Medulla oblongata (tissue), 1 donor: Measurements from ENCODE around the gene DNAJC8.

Experiments used
- DNase-seq: peaks from one replicate; pipeline ENCODE4 v3.0.0-alpha.2; 2015; ENCODE audit errors: extremely low spot score

DNAJC8 gene

DNA sequence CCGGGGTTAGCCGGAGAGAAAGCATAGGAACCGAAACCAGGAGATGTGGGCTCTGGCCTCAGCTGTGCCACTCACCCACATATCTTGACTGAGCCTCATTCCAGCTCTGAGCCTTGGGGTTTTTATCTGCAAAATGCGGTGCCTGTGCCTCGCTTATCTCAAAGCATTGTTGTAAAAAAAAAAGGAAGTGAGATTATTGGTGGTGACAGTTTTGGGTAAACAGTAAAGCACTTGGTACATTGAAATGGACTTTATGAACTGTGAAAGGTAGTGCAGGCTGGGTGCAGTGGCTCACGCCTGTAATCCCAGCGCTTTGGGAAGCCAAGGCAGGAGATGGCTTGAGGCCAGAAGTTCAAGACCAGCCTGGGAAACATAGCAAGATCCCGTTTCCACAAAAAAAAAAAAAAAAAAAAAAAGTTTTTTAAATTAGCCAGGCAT is 60.1 kb downstream of the DNAJC8 start:
- peak; percentile 82 for DNase-seq

- DNase-seq = no peak
Measured at GRCh38 chr1:28171246-28171645, 61.6 kb downstream of the DNAJC8 start.

DNA sequence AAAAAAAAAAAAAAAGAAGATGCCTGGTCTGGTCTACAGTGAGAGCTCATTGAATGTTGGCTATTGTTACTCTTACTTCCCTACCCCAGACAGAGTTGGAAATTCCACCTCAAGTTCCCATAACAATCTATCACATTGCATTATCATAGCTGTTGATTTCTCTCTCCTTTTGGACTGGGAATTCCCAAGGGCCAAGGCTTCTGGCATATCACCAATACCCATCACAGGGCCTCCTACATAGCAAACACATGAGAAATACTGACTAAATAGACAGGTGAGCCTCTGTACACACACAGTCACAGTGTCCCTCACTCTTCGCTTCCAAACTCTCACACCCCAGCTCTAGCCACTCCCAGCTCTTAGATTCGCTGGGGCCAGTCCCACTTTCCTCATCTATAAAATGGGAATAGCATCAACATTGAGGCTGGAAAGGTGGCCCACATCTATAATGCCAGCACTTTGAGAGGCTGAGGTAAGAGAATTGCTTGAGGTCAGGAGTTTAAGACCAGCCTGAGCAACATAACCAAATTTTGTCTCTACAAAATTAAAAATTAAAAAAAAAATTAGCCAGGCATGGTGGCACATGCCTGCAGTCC is 62.7 kb downstream of the DNAJC8 start:
- DNase-seq = no peak

GRCh38 chr1:28163496-28164161 is 69.2 kb downstream of the DNAJC8 start:
- peak; percentile 83 for DNase-seq

DNA sequence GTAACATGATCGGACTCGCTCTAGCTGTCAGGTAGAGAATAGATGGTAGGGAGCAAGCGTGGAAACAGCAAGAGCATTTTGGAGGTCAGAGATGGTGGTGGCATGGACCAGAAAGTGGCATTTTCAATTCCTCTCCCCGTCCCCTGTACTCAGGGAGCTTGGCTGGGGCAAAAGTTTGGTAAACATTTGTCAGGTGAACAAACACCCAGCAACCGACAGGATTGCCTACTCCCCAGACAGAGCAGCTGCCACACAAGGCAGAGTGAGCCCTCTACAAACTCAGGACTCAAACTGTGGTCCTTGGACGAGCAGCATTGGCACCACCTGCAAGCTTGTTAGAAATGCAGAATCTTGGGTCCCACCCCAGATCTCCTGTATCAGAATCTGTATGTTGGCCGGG is 70.7 kb downstream of the DNAJC8 start:
- DNase-seq = no peak

- peak; percentile 40 for DNase-seq
Measured at GRCh38 chr1:28161751-28162150, 71.1 kb downstream of the DNAJC8 start.

DNA sequence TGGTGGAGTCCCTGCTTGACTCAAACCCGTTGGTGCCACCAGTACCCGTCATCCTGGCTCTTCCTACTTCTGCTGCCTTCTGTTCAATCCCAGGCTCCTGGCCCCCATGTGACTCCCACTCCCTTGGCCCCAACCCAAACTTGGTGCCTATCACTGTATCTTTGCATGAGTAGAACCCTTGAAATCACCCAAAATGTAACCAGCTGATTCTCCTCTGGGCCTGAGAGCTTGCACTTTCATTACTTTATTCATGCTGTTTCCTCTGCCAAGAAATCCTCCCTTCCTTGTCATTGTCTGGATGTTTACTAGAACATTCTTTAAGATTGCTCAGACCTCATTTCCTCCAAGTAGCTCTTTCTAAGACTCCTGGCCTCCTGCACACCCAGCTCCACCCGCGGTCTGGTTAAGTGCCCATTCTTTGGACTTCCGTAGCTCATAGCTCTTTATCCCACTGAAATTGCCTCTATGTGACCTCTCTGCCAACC is 72.0 kb downstream of the DNAJC8 start:
- no peak for DNase-seq

DNA sequence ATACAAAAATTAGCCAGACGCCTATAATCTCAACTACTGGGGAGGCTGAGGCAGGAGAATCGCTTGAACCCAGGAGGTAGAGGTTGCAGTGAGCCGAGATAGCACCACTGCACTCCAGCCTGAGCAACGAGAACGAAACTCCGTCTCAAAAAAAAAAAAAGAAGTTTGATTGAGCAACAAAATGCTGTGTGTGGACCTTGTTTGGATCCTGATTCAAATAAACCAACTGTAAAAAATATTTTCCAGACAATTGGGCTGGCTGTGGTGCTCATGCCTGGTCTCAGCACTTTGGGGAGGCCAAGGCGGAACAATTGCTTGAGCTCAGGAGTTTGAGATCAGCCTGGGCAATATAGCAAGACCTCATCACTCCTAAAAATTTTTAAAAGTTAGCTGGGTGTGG is 73.1 kb downstream of the DNAJC8 start:
- DNase-seq = no peak

DNA sequence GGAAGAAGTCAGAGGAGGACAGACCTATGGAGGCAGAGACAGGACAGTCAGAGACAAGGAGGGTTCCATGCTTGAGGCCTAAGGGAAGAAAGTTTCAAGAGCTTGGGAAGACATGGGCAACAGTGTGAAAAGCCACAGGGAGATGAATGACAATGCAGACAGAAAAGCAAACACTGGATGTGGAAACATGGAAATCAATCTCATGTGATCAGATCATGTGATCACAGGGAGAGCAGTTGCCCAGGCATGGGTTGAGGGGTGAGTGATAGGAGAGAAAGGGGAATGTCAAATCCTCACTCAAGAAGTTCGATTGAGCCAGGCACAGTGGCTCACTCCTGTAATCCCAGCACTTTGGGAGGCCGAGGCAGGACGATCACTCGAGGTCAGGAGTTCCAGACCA is 73.6 kb downstream of the DNAJC8 start:
- DNase-seq = no peak

- DNase-seq = no peak
Measured at GRCh38 chr1:28157894-28158293, 74.9 kb downstream of the DNAJC8 start.

DNA sequence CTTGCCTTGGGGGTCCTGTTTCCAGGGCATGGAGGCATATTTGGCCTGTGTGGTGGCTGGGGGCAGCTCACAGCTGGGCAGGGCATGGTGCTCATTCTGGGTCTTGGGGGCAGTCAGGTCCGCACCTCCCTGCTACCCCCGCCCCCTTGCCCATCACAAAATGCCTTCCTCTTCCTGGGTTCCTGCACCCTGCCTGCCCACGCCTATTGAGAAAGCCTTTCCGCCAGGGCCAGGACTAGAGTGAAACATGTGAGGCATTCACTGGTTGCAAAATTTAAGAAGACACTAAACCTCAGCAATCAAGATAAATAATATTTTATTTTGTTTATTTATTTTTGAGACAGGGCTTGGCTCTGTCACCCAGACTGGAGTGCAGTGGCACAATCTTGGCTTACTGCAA is 76.0 kb downstream of the DNAJC8 start:
- DNase-seq = peak; percentile 49

- DNase-seq = no peak
Measured at GRCh38 chr1:28155628-28156027, 77.2 kb downstream of the DNAJC8 start.

- no peak for DNase-seq
Measured at GRCh38 chr1:28154078-28154594, 78.7 kb downstream of the DNAJC8 start.
